GM21447 (cell line): ENCODE results near the gene CIPC.

ENCODE experiments used
- ATAC-seq: cut with Tn5 transposase; IDR thresholded peaks from one replicate; pipeline ENCODE4 v1.9.1; 2021; ENCODE audit not compliant: unreplicated experiment

CIPC gene, protein sequence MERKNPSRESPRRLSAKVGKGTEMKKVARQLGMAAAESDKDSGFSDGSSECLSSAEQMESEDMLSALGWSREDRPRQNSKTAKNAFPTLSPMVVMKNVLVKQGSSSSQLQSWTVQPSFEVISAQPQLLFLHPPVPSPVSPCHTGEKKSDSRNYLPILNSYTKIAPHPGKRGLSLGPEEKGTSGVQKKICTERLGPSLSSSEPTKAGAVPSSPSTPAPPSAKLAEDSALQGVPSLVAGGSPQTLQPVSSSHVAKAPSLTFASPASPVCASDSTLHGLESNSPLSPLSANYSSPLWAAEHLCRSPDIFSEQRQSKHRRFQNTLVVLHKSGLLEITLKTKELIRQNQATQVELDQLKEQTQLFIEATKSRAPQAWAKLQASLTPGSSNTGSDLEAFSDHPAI

GRCh38 chr14:77097700-77098528 is at the start of gene CIPC:
CIPC (plus strand) TSS chr14:77098258; CDS start chr14:77105709, 7,451 bp downstream.
- peak; percentile 87 for ATAC-seq

GRCh38 chr14:77051116-77051515 is 46.9 kb upstream of the CIPC start:
- ATAC-seq = no peak

GRCh38 chr14:77052281-77053044 is 45.6 kb upstream of the CIPC start:
- no peak for ATAC-seq

- ATAC-seq = peak; percentile 78
Observed at GRCh38 chr14:77053046-77053841, 44.8 kb upstream of the CIPC start.

GRCh38 chr14:77055306-77055705 is 42.8 kb upstream of the CIPC start:
- ATAC-seq = no peak

GRCh38 chr14:77055981-77056380 is 42.1 kb upstream of the CIPC start:
- no peak for ATAC-seq

- ATAC-seq = no peak
Observed at GRCh38 chr14:77058117-77058516, 39.9 kb upstream of the CIPC start.

DNA sequence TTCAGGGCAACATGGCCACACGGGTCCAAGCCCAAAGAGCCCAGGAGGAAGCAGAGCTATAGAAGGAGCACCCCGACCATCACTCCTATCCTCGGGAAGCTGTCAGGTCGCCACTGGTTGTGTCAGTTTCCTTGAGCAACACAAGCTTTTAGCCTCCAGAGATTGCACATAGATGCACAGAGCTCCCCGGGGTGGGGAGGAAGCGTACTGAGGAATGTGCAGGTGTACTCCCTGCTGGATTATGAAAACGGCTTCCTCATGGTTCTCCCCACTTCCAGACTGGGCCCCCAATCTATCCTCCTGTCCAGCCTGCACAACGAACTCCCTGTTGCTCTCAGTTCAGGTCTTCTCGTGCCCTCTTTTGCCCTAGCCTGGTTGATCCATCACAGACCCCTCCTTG is 39.3 kb upstream of the CIPC start:
- ATAC-seq = no peak

GRCh38 chr14:77059276-77059915 is 38.7 kb upstream of the CIPC start:
- no peak for ATAC-seq

- ATAC-seq = no peak
Observed at GRCh38 chr14:77061630-77062257, 36.3 kb upstream of the CIPC start.

GRCh38 chr14:77062261-77062660 is 35.8 kb upstream of the CIPC start:
- ATAC-seq = no peak

DNA sequence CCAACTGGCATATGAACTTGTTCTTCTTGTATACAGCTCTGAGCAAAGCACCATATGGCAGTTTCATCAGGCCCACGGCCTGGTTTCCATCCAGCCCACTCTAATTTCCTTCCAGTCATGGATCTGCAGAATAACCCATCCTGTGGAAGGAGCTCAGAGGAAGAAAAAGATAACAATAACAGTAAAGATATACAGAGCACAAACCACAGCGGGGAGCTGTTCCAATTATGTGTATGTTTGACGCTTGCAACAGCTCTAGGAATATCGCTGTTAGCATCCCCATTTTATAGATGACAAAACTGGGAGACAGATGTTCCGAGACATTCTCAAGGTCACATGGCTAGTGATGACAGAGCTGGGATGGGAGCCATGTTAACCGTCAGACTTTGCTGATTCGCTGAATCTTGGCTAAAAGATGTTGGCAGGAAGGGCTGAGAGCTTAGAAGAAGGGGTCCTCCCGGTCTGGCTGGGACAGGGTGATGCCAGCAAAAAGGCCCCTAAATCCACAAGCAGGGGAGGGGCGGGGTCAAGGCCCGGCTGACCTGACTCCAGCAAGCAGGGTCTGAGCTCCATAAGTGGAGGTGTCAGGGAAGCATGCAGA is 34.4 kb upstream of the CIPC start:
- no peak for ATAC-seq

- no peak for ATAC-seq
Observed at GRCh38 chr14:77064521-77065178, 33.4 kb upstream of the CIPC start.

DNA sequence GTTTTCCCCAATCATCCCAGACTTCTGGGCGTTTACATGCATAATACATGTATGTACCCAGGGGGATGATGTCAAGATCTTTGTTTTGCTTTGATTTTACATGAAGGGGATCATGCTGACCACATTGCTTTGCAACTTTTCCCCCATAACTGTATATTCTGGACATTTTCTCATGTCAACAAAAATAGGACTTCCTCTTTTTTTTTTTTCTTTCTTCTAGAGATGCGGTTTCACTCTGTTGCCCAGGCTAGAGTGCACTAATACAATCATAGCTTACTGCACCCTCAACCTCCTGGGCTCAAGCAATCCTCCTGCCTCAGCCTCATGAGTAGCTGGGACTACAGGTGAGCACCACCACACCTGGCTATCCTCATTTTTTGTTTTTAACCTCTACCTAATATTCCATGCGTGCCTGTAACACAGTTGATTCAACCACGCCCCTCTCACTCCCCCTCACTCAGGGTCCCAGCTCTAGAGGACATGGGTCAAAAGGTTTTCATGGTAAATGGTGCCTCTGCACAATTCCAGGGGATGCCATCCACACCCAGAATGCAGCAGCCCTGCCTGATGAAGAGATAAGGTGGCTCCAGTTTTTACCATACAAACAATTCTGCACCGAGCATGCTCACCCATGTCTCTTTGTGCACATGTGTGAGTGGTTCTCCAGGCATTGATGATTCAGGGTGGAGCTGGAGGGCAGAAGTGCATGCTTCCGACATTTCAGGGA is 32.0 kb upstream of the CIPC start:
- ATAC-seq = no peak

GRCh38 chr14:77066578-77067172 is 31.4 kb upstream of the CIPC start:
- ATAC-seq = no peak

- no peak for ATAC-seq
Observed at GRCh38 chr14:77067632-77068516, 30.2 kb upstream of the CIPC start.
